Astrocyte of the spinal cord (primary cell): ENCODE data around the gene KIF18A.
A peak's percentile ranks its signal among the peaks of the same experiment; 100 is the strongest.

Experiments
- DNase-seq: peaks from one replicate; pipeline ENCODE4 v3.0.0; 2011; ENCODE audit warnings: low read depth, low spot score
- H3K4me3 ChIP-seq: 2 replicates; pipeline ENCODE4 v1.5.1; 2011; ENCODE audit warnings: low read depth, mild to moderate bottlenecking, low read length, moderate library complexity
- CTCF ChIP-seq: IDR thresholded peaks from 2 replicates; pipeline ENCODE4 v1.5.1; 2012; ENCODE audit warnings: low read depth, mild to moderate bottlenecking, low read length, inconsistent platforms
- in situ Hi-C: cut with HindIII; loops from 2 replicates; pipeline ENCODE4 v1.10.0; 2017; ENCODE audit warnings: low sequenced_read_pairs

KIF18A gene

GRCh38 chr11:28017816-28018215, 90.1 kb downstream of the KIF18A start:
- H3K4me3 ChIP-seq: no peak overlapping the region
- TF ChIP-seq CTCF: no peak
- in situ Hi-C loops: no loop called here
- DNase-seq: peak; percentile 8

- in situ Hi-C loops: no loop called here
- no peak for DNase-seq
- TF ChIP-seq CTCF: no peak
- H3K4me3 ChIP-seq: no peak overlapping the region
These were observed 96.1 kb downstream of the KIF18A start for GRCh38 chr11:28011813-28012212.

GRCh38 chr11:28009996-28010395, 98.0 kb downstream of the KIF18A start:
- H3K4me3 ChIP-seq: no peak overlapping the region
- in situ Hi-C loops: no loop called here
- no peak for TF ChIP-seq CTCF
- DNase-seq: no peak

- peak; percentile 58 for DNase-seq
- in situ Hi-C loops: no loop called here
- no peak overlapping the region for H3K4me3 ChIP-seq
- TF ChIP-seq CTCF: no peak
These were observed 98.6 kb downstream of the KIF18A start for GRCh38 chr11:28009388-28009787.

GRCh38 chr11:28003615-28004014, 104.3 kb downstream of the KIF18A start:
- DNase-seq: no peak
- no peak overlapping the region for H3K4me3 ChIP-seq
- in situ Hi-C loops: no loop called here
- no peak for TF ChIP-seq CTCF

DNA sequence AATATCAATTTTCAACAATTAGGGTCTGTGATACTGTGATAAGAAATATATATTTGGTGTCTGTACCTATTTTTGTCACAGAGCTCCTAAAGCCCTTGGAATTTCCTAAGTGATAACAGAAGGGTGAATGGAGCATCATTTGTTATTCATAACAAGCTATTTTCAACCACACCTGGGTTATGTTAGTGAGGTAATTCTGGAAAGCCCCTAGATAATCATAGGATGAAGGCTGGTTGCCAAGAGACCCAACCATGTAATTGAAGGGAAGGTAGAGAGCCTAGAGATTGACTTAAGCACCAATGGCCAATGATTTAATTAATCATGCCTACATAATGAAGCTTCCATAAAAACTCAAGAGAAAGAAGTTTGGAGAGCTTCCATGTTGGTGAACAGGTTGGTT, 109.4 kb downstream of the KIF18A start:
- DNase-seq: no peak
- in situ Hi-C loops: no loop called here
- H3K4me3 ChIP-seq: no peak overlapping the region
- no peak for TF ChIP-seq CTCF

- no peak overlapping the region for H3K4me3 ChIP-seq
- in situ Hi-C loops: no loop called here
- no peak for TF ChIP-seq CTCF
- no peak for DNase-seq
These were observed 110.6 kb downstream of the KIF18A start for GRCh38 chr11:27997344-27997743.
